Ishikawa (cell line): ENCODE results near the gene RPL36A.

Experiments
- CEBPB ChIP-seq: IDR thresholded peaks from 2 replicates; pipeline ENCODE4 v1.6.1; 2012
- CREB1 ChIP-seq: IDR thresholded peaks from 2 replicates; pipeline ENCODE4 v1.6.1; 2012; ENCODE audit warnings: low read depth
- EGR1 ChIP-seq: IDR thresholded peaks from 2 replicates; pipeline ENCODE4 v1.6.1; 2012
- EP300 ChIP-seq: IDR thresholded peaks from 2 replicates; pipeline ENCODE4 v1.6.1; 2012; ENCODE audit warnings: borderline replicate concordance
- FOXM1 ChIP-seq: IDR thresholded peaks from 2 replicates; pipeline ENCODE4 v1.6.1; 2012; ENCODE audit warnings: low read depth, borderline replicate concordance
- NFIC ChIP-seq: IDR thresholded peaks from 2 replicates; pipeline ENCODE4 v1.6.1; 2012
- RAD21 ChIP-seq: IDR thresholded peaks from 2 replicates; pipeline ENCODE4 v1.6.1; 2012; ENCODE audit warnings: low read depth
- TAF1 ChIP-seq: IDR thresholded peaks from 2 replicates; pipeline ENCODE4 v1.6.1; 2012; ENCODE audit warnings: low read depth, mild to moderate bottlenecking
- TCF12 ChIP-seq: IDR thresholded peaks from 2 replicates; pipeline ENCODE4 v1.6.1; 2012; ENCODE audit warnings: low read depth
- TEAD4 ChIP-seq: IDR thresholded peaks from 2 replicates; pipeline ENCODE4 v1.6.1; 2012
- YY1 ChIP-seq: IDR thresholded peaks from 2 replicates; pipeline ENCODE4 v1.6.1; 2012; ENCODE audit warnings: low read depth
- ZBTB7A ChIP-seq: IDR thresholded peaks from 2 replicates; pipeline ENCODE4 v1.6.1; 2012; ENCODE audit warnings: low read depth
- TF ChIP-seq, protein P1 (sequence below): IDR thresholded peaks from 2 replicates; pipeline ENCODE4 v1.6.1; 2012
- TF ChIP-seq, protein P2 (sequence below): IDR thresholded peaks from 2 replicates; pipeline ENCODE4 v1.6.1; 2012; ENCODE audit warnings: low read depth, mild to moderate bottlenecking
- TF ChIP-seq, protein P3 (sequence below): IDR thresholded peaks from 2 replicates; pipeline ENCODE4 v1.6.1; 2012

RPL36A gene

DNA sequence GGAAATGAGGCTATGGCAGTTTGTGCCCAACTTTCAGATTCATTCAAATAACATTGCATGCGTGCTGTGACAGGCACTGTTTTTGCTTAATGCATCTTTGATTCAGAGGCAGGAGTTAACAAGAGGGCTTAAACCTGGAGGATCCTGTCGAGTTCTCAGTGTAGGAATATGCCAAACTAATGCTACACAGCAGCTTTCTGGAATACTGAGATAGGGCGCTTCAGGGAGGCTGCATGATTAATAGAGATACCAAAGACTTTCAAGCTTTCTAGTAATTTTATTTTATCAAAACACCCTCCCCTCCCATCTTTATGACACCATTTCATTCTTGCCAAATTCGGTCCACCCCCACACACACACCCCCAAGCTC lies 41.6 kb upstream of the RPL36A start:
- TF ChIP-seq CREB1 (no peak), TEAD4 (no peak), ZBTB7A (no peak), RAD21 (no peak)

DNA sequence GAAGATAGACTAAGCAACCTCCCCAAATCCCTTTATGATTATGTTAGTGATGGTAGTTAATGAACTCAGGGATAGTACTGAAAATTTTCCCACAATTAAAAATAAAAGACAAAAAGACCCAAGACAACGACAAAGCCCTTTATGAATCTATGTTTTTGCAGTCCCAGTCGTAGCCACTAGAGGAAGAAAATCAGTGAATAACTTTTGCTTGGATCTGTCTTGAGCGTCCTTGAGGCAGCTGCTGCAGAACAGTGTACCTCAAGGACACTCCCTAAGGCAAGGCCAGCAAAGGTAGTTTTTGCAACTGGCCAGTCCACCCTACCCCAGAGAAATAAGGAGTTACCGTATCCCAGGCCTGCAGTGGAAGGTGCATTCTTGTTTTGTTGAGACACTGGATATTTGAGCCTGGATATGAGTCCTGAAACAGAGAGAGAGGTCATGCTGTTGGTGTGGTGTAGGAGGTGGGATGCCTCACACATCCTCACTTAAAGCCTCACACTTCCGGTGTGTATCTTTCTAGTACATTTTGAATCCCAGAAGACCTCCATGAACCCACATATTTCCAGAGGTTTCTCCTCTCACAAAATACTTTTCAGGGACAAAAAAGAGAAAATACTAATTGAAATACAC lies 33.5 kb upstream of the RPL36A start:
- TF ChIP-seq FOXM1 = no peak
- TF ChIP-seq TCF12 = no peak

DNA sequence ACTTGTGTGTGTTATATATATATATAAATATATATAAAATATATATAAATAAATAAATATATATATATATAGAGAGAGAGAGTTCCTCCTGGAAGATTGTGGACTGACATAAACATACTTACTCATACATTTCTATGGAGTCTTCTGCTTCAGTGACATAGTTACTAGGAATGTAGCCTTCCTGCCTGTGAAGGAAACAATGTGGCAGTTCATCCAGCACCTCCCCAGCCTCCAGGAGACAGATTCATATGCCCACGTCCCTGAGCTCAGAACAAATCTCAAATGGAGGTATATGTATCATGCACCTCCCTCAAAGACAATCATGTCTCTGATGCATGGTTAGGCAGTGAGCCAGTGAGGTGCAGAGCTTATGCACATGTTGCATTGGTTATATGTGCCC lies 30.8 kb upstream of the RPL36A start:
- TF ChIP-seq, protein P1, sequence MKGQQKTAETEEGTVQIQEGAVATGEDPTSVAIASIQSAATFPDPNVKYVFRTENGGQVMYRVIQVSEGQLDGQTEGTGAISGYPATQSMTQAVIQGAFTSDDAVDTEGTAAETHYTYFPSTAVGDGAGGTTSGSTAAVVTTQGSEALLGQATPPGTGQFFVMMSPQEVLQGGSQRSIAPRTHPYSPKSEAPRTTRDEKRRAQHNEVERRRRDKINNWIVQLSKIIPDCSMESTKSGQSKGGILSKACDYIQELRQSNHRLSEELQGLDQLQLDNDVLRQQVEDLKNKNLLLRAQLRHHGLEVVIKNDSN = no peak
- no peak for TF ChIP-seq EP300
- no peak for TF ChIP-seq TAF1
- TF ChIP-seq, protein P2, sequence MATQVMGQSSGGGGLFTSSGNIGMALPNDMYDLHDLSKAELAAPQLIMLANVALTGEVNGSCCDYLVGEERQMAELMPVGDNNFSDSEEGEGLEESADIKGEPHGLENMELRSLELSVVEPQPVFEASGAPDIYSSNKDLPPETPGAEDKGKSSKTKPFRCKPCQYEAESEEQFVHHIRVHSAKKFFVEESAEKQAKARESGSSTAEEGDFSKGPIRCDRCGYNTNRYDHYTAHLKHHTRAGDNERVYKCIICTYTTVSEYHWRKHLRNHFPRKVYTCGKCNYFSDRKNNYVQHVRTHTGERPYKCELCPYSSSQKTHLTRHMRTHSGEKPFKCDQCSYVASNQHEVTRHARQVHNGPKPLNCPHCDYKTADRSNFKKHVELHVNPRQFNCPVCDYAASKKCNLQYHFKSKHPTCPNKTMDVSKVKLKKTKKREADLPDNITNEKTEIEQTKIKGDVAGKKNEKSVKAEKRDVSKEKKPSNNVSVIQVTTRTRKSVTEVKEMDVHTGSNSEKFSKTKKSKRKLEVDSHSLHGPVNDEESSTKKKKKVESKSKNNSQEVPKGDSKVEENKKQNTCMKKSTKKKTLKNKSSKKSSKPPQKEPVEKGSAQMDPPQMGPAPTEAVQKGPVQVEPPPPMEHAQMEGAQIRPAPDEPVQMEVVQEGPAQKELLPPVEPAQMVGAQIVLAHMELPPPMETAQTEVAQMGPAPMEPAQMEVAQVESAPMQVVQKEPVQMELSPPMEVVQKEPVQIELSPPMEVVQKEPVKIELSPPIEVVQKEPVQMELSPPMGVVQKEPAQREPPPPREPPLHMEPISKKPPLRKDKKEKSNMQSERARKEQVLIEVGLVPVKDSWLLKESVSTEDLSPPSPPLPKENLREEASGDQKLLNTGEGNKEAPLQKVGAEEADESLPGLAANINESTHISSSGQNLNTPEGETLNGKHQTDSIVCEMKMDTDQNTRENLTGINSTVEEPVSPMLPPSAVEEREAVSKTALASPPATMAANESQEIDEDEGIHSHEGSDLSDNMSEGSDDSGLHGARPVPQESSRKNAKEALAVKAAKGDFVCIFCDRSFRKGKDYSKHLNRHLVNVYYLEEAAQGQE = no peak
- no peak for TF ChIP-seq TEAD4
- TF ChIP-seq, protein P3, sequence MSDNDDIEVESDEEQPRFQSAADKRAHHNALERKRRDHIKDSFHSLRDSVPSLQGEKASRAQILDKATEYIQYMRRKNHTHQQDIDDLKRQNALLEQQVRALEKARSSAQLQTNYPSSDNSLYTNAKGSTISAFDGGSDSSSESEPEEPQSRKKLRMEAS = no peak
- TF ChIP-seq NFIC = no peak
- no peak for TF ChIP-seq YY1
- no peak for TF ChIP-seq CEBPB
- TF ChIP-seq FOXM1 = no peak
- TF ChIP-seq EGR1 = no peak

DNA sequence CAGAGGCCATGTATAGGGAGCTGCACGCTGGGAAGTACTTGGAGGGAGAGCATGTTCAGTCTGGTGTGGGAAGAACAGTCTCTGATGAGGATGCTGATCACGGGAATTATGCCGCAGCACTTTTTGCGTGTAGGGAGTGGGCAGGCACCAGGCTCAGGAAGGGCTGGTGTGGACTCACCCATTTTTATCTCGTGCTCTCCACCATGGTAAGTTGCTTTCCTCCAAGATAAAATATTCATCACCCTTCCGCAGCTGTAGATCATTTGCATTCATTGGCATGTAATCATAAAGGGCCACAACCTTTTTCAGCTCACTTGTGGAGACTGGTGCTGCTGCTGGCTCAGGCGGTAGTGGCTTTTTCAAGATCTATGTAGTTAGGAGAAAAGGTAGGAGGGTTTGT lies 30.4 kb upstream of the RPL36A start:
- no peak for TF ChIP-seq CEBPB

DNA sequence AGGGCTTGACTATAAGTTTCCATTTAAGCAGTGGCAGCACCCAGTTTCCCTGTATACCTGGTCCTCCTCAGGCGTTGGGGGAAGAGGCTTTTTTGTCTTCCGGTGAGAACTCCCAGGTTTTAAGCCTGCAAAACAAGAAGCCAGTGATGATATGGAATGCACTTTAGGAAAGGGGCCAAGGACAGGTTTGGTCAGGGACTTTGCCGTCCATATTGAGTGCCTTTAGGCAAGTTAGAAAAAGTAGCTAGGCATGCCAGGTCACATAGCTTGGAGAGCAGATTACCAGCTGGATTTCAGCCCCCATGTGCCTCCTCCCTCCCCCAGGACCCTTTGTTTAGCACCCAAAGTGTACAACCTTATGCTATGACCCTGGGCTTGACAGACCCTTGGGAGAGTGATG lies 28.7 kb upstream of the RPL36A start:
- TF ChIP-seq YY1 (no peak), CREB1 (no peak), TEAD4 (no peak), NFIC (no peak), ZBTB7A (no peak), EP300 (no peak), TCF12 (no peak)
- TF ChIP-seq, protein P1 = no peak
- TF ChIP-seq, protein P3 = no peak
- TF ChIP-seq, protein P2 = no peak

DNA sequence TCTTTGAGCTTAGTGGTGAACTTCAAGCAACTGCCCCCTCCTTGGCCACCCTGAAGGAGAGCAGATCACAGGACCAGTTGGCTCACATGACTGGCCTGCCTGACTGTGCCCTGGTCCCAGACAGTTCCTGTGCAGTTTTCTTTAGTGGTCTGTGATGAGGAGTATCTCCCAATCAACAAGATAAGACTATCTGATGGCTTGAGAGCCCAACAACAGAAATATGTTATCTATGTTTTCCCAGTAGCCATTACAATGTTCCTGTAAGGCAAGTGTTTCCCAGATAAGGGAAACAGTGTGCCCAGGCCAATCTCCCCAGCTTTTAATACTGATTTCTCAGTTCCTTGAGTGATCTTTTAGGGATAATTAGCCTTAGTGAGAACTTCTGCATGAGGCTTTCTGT lies 28.1 kb upstream of the RPL36A start:
- TF ChIP-seq EP300 (no peak), NFIC (no peak)

DNA sequence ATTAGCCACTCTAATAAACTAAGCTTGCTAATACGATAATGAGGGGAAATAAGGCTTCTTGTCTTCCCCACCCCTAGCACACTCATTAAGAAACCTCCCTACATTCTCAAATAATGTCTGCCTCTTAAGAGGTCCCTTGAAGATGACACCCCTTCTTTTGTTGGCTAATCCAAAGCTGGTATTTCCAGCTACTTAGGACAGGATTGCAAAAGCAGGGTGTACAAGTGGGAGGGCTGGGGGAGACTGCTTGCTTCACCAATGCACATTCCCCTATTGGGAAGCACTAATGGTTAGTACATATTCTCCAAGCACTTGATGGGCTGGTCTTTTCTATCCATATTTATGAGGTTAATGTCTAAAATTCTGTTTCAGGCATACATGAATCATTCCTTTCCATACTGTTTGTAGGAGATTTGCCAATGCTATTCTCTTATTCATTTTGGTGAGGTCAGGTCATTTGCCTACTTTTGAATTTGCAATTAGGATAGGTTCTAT lies 25.5 kb upstream of the RPL36A start:
- no peak for TF ChIP-seq TCF12
- TF ChIP-seq, protein P2 = no peak
